GM19372 (cell line): ENCODE measurements around the gene HDAC11.
"Not testable (repeated sequence)": the region's sequence is repeated elsewhere in the genome, so short reads cannot be mapped to it uniquely, and the experiment has no call there.

ENCODE experiments used
- ATAC-seq: cut with Tn5 transposase; IDR thresholded peaks from one replicate; pipeline ENCODE4 v1.9.1; 2021; ENCODE audit warnings: mild to moderate bottlenecking, low read depth, moderate library complexity; ENCODE audit not compliant: unreplicated experiment

Gene HDAC11

DNA sequence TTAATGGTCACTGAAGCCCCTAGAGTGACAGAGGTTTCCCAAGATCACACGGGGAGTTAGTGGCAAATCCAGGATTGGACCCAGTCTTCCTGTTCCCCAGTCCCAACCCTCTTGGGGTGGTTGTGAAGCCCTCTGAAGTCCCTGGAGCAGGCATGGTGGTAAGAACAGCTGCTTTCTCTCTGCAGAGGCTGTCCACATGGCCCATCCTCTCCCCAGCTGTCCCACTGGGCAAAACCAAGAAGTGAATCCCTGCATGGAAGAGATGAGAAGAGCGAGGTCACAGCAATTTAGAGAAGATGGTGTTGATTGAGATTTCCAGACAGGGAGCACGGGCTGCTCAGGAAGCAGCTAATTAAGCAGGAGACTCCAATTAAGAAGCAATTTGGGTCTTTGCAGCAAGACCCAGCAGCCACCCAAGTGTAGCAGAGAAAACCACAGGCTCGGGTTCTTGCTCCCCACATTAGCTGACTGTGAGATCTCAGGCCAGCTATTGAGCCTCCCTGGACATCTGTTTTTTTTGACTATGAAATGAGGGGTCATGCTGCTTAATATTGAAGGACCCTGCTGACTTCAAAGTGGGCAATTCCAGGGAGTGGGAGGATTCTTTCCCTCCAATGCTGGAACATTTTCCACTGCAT is 14.8 kb upstream of the HDAC11 start:
- ATAC-seq = no peak

DNA sequence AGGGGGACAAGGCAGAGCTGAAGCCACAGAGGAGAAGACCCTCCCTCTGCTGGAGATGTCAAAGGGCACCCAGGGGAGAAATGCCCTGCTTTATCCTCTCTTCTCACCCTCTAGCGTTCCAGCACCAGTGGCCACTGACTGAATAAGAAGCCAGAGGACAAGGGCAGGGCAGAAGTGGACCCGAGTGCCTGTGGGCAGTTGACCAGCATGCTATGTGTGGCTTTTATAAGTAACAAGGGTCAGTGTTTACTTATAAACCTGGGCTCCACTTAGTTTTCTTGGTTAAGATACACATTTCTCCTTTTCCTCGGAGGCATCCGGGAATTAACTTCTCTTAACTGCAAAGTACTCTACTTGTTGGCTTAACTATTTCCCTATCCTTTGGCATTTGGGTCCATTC is 13.3 kb upstream of the HDAC11 start:
- ATAC-seq = no peak

DNA sequence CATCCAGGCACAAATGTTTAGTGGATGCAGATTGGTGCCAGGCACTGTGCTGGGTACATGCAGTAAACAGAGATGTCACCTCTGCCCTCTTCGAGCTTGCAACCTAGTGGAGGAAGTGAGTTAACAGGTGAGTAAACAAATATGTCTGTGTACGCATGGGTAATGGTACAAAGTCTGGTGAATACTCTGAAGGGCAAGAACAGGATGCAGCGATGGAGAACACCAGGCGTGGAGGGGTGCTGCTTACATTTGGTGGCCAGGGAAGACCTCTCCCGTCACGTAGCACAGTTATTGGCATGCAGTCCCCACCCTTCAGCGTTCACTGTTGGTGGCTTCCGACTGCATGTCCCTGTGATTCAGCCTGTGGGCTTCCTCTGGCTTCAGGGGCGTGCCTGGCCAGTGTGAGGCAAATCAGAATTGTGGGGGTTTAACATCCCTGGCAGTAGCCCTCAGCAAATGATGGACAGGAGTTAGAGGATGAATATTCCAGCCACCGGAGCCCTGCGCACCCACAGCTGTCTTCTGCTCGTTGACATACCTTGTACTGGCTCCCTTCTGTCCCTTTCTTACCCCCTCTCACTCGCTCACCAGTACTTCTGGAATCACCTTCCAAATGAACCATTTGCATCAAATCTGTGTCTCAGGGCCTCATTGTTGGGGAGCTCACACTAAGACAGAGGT is 9.1 kb upstream of the HDAC11 start:
- no peak for ATAC-seq

DNA sequence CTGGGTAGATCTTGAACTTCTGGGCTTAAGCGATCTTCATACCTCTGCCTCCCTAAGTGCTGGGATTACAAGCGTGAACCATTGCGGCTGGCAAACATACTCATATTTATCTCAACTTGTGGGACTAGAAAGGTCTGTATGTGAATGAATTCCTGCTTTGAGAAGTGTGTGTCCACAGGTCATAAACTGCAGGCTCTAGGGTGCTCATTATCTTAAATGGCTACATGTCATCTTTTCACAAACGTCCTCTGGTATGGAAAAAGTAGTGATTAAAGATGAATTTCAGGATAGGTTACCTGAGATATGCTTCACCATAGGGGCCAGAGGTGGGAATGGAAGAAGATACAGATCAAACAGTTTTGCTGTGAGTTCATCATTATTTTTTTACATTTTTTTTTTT is 7.8 kb upstream of the HDAC11 start:
- ATAC-seq = no peak

DNA sequence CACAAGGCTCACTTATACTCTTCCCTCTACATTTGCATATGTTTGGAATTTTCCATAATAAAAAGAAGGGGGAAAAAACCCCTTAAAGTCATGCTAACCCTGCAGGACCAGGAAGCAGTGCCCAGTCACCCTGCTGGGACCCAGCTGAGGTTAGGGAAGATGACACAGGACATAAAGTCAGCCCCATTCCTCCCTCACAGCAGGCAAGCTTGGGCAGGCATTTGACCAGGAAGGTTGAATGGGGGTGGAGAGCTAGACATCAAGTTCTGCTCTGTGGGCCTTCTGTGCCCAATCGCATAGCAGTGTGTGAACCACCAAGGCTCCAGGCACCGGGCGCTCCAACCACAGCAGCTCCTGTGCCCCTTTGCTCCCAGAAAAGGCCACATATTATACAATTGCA is 7.1 kb upstream of the HDAC11 start:
- ATAC-seq = no peak

DNA sequence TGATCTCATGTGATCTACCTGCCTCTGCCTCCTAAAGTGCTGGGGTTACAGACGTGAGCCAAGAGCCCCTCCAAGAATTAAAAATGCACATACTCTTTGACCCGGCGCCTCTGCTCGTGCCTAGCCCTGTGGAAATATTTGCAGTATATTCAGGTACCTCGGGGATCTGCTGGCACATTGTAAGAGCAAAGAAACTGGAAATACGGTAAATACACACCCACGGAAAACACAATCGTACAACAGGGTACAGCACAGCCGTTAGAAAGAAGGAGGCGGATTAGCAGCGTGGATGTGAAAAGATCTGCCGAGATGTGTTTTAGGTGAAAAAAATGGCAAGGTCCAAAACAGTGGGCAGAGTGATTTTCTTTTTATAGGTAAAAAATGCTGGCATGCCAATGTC is 6.1 kb upstream of the HDAC11 start:
- ATAC-seq = no peak

DNA sequence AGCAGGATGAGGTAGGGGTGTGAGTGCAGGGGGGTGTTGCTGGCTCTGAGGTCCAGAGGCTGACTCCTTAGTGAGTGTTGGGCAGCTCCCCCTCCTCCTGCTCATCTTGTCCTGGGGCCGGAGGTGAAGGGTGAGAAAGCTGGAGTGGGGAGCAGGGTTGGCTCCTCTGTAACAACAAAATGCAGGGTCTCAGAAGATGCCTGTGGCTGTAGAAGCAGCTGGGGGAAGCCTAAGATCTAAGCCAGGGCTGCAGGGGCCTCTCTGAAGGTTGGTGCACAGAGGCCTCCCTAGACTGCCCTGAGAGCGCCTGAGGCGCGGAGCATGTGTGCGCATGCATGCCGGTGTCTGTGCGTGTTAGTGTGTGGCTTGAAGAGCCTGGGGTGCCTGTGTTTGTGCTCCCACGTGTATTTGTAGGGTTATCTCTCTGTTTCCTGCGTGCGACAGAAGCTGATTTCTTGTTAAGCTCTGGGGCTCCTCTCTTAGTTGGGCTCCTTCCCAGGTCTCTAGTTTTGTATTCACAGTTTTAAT is 5.3 kb upstream of the HDAC11 start:
- ATAC-seq = no peak

DNA sequence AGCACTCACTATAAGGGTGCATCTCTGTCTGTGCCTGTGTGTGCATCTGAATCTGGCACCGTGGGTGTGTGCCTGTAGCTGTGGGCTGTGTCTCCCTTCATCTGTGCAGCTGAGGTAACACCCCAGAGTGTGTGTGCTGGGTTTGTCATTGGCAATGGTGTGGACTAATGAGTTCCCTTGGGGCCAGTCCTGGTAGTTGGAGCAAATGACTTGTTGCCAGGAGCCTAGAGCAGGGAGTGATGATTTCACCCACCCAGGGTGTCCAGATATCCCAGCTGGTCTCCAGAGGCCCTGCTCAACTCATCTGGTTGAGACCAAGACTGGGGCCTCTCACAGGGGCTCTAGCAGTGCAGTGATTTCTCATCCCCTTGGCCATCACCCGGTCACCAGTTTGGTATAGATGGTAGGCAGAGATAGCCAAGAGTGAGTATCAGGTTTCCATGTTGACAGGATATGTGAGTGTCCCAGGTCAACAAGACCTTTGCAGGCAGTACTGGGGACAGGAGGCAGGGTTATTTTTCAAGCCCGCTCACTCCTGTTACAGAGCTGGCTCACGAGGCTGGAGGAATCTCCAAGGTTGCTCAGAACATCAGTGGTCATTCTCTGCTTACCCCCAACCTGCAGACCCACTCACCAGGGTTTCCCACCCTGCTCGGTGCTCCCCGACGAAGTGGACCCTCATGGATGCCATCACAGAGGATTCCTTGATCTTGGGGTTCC is 4.1 kb upstream of the HDAC11 start:
- no peak for ATAC-seq

DNA sequence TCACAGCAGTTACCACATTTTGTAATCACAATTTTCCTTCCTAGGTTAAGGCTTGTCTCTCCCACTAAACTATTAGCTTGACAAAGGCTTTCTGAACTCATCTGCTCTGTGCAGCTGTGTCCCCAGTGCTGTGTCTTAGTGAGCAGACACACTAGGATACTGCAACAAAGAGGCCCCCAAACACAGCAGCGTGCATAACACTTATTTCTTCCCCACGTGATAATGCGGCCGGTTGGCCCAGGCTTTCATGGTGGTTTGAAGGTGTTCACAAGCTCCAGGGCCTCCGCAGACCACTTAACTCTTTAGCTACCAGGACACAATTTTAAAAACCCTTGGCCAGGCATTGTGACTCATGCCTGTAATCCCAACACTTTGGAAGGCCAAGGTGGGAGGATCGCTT is 2.2 kb upstream of the HDAC11 start:
- no peak for ATAC-seq

DNA sequence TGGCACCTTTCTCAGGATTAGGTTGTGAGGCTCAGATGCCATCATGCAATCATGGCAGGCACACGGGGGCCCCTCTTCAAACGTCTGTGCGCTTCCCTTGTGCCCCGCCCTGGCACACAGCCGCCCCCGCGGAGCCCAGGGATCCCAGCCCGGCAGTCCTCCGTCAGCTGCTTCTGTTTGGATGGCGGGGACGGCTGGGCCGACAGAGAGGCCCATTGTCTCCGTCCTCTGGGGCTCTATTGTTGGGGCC is 849 bp upstream of the HDAC11 start:
- ATAC-seq = no peak

DNA sequence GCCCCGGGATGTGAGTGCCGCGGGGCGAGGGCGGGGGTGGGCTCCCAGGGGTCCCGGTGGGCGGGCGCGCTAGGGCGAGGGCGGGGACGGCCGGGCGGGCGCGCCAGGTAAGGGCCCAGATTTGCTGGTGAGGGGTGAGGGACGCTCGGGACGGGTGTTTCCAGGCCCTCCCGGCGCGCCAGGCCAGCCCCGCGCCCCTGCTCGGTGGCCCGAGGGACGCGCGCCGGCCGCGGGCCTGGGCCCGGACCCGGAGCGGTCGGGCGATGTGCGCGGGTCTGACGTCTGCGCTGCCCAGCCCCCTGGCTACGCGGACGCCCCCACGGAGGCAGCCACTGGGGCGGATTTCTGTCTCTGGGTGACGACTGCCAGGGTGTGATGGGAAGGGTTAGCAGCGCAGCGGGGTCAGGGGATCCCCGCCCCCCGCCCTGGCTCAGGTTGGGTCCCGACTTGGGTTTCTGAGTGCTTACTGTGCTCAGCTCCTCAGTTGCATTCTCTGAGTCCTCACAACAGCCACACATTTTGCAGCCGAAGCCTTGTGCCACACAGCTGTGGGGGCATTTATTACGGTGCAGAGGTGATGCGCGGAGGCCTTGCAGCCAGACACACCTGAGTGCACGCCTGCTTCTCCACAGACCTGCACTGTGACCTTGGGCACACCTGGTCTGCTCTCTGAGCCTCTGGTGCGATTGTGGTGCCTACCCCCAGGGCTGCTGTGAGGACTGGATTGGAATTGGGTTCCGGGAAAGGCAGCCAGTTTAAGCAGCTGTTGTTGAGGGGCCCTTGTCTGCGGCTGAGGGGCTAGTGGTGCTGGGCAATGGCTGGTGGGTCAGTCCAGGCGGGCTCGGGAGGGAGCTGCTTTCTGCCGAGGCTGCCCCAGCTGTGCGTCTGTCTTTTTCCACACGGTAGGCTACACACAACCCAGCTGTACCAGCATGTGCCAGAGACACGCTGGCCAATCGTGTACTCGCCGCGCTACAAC is 523 bp downstream of the HDAC11 start:
- ATAC-seq = peak; percentile 29

DNA sequence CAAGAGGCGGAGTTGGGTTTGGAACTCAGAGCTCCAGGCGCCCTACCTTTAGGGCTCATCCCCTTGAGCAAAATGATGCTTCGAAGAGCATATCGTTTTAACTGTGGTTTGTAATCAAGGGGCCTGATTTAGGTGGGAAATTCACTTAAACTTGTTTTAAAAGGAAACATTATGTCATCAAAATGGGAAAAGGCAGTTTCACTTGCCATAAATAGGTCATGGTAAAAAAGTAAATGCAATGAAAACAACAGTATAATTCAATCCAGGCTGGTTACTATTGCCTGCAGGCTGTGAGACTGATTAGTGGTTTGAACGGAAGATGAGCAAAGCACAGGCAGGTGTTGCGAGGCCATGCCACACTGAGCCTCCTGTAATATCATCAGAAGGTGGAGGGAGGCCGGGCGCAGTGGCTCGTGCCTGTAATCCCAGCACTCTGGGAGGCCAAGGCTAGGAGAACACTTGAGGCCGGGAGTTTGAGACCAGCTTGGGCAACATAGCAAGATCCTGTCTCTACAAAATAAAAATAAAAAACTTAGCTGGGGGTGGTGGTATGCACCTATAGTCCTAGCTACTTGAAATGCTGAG is 2.1 kb downstream of the HDAC11 start:
- no peak for ATAC-seq

DNA sequence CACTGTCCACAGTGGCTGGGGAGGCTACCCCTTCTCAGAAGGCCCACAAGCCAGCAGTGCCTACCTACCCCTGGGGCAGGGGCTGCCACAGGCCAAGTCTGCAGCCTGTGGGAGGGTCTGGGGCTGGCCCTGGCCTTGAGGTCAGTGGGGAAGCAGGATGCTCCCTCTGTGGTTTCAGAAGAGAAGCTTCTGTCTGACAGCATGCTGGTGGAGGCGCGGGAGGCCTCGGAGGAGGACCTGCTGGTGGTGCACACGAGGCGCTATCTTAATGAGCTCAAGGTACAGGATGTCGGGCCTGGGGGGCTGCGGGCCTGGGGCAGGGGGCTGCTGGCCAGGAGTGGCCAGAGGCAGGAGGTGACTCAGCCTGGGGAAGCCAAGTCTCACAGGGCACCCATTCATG is 3.2 kb downstream of the HDAC11 start:
- ATAC-seq = no peak

DNA sequence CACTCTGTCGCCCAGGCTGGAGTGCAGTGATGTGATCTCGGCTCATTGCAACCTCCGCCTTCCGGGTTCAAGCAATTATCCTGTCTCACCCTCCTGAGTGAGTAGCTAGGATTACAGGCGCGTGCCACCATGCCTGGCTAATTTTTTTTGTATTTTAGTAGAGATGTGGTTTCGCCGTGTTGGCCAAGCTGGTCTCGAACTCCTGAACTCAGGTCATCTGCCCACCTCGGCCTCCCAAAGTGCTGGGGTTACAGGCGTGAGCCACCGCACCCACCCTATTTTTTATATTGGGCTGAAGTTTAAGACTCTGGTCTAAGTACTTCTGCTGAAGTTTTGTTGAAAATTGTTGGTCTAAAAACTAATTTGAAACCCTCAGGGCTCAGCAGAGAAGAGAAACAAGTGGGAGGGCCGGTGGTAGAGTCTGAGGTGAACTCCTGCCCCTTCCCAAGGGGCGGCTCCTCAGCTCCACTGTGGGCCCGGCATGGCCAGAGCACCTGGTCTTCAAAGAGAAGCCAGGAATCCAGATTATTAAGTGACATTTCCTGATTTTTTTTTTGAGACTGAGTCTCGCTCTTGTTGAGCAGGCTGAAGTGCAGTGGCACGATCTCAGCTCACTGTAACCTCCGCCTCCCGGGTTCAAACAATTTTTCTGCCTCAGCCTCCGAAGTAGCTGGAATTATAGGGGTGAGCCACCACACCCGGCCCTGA is 4.0 kb downstream of the HDAC11 start:
- no peak for ATAC-seq

DNA sequence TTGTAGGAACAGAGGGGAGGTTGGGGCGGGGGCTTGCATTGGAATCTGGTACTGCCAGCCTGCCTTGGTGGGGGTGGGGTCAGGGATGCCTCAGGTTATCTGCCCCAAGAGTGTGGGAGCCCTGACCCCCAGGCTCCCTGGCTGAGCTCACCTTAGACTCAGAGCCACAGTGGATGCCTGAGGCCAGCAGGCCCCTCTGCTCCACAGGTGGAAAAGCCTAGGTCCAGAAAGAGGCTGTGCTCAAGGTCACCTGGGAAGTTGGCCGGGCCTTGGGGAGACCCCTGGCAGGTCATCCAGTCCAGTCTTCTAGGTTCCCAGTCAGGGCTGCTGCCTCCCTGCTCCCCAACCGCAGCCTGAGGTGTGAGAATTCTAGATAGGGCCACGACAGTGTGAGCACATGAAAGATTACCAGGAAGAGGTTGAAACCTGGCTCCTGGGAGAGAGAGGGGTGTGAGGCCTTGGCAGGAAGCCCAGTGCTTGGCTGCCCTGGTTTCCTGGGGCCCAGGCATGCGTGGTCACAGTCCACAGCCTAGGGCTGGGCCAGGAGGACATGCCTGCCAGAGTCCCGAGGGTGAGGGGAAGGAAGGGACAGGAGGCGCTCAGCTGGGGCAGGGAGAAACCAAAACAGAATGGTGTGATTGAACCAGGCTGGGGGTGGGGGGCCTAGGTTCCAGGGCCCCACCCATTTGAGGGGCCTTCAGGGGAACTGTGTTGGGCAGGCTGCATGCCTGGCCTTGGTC is 4.9 kb downstream of the HDAC11 start:
- ATAC-seq = no peak

DNA sequence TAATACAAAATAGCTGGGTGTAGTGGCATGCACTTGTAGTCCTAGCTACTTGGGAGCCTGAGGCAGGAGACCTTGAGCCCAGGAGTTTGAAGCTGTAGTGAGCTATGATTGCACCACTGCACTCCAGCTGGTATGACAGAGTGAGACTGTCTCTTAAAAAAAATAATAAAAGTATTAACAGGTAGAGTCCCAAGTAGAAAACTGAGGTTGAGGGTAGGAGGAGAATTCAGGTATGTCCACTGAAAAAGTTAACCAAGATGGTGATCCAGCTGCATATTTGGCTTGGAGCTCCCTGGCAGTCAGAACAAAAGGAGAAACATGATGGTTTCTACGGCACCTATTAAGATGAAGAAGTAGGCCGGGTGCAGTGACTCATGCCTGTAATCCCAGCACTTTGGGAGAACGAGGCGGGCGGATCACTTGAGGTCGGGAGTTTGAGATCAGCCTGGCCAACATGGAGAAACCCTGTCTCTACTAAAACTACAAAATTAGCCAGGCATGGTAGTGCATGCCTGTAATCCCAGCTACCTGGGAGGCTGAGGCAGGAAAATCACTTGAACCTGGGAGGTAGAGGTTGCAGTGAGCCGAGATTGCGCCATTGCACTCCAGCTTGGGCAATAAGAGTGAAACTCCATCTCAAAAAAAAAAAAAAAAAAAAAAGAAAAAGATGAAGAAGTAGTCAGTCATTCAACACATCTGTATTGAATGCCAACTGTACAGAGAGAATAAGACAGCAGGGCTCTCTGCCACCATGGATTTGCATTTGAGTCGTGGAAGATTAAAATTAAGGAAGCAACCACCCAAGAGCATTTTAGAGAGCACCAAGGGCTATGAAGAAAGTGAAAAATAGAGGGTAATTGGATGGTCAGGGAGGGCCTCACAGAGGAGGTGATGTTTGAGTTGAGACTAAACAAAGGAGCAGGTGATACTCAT is 5.8 kb downstream of the HDAC11 start:
- not testable (repeated sequence) for ATAC-seq

DNA sequence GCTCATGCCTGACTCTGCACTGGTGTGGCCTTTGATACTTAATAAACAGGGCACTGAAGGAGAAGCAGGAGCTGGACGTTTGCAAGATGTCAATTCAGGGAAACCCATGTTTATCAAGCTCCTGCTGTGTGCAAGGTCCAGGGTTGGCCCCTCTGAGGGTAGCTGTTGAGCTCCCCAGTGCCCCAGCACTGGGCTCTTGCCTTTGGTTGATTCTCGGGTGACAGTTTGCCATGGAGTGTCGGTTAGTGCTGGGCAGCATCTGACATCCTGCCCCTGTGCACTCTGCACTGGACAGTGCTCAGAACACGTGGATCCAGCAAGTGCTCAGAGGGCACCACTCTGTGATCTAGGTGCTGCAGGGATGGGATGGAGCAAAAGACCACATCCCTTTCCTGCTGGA is 7.3 kb downstream of the HDAC11 start:
- ATAC-seq = no peak
